Panc1 (cell line): ENCODE measurements around the gene SUDS3. TPM values are rescaled to one million over a fixed set of nuclear protein-coding genes. Genes with fewer than 3 reads are reported as not detected.

Source experiments
- ATAC-seq: fragments of 200-7000 bp; cut with Tn5 transposase; 2 replicates; pipeline ENCODE4 v1.9.1; 2020; ENCODE audit warnings: mild to moderate bottlenecking, moderate library complexity
- BruUV-seq: library from RNA; stranded (reverse); fragments of 400-500 nt; replicated peaks from 2 replicates; lab custom pipeline; 2021; lab: Mats Ljungman, UMichigan
- CTCF ChIA-PET: fragments of 300-600 bp; sonication (Branson Sonifier 250); formaldehyde crosslinking; loops from one replicate; lab custom pipeline; 2022; ENCODE audit warnings: antibody characterized with exemption; lab: Charles Lee
- POLR2A ChIA-PET: fragments of 300-600 bp; sonication (Branson Sonifier 250); formaldehyde crosslinking; loops from one replicate; lab custom pipeline; 2022; ENCODE audit warnings: antibody characterized with exemption; lab: Charles Lee
- DNase-seq: peaks from one replicate; pipeline ENCODE4 v3.0.0-alpha.2; 2010; ENCODE audit warnings: low read depth, low spot score
- H3K27ac ChIP-seq: 2 replicates; pipeline ENCODE4 v1.5.1; 2011; ENCODE audit warnings: mild to moderate bottlenecking, low read length, inconsistent platforms
- H3K27me3 ChIP-seq: fragments of 200-500 bp; sonication (Bioruptor generic); 2 replicates; pipeline ENCODE4 v1.6.0; 2014; ENCODE audit warnings: low read length, inconsistent platforms; ENCODE audit not compliant: control insufficient read depth, insufficient read depth
- H3K36me3 ChIP-seq: fragments of 200-500 bp; sonication (Bioruptor generic); 2 replicates; pipeline ENCODE4 v1.5.1; 2014; ENCODE audit warnings: inconsistent platforms, mild to moderate bottlenecking, low read length, moderate library complexity; ENCODE audit not compliant: control insufficient read depth, insufficient read depth
- H3K4me1 ChIP-seq: 2 replicates; pipeline ENCODE4 v1.5.1; 2011; ENCODE audit warnings: inconsistent platforms, mild to moderate bottlenecking, low read length, moderate library complexity; ENCODE audit not compliant: control insufficient read depth, insufficient read depth
- H3K4me3 ChIP-seq, 2 experiments: 2 replicates each; pipeline ENCODE4 v1.5.1; 2011 to 2012; ENCODE audit warnings: low read depth in 2 of 2, low read length in 2 of 2, mild to moderate bottlenecking in 2 of 2, inconsistent platforms in 1 of 2, moderate library complexity in 1 of 2
- H3K9me3 ChIP-seq: fragments of 200-500 bp; sonication (Bioruptor generic); 2 replicates; pipeline ENCODE4 v1.5.1; 2014; ENCODE audit warnings: low read depth, mild to moderate bottlenecking, inconsistent platforms, low read length, moderate library complexity; ENCODE audit not compliant: control insufficient read depth, insufficient read depth
- CTCF ChIP-seq: fragments of 450-650 bp; IDR thresholded peaks from 2 replicates; pipeline ENCODE4 v1.5.1; 2017; ENCODE audit warnings: mild to moderate bottlenecking
- POLR2AphosphoS5 ChIP-seq: IDR thresholded peaks from 2 replicates; pipeline ENCODE4 v1.6.1; 2012; ENCODE audit warnings: mild to moderate bottlenecking, low read depth, low read length, moderate library complexity
- REST ChIP-seq, 2 experiments: IDR thresholded peaks; 2 replicates each; pipeline ENCODE4 v1.6.1; 2011 to 2012; ENCODE audit warnings: low read depth in 2 of 2, control low read depth in 1 of 2, low read length in 1 of 2, mild to moderate bottlenecking in 1 of 2, moderate library complexity in 1 of 2; ENCODE audit not compliant: insufficient read depth in 1 of 2
- SIN3A ChIP-seq: IDR thresholded peaks from 2 replicates; pipeline ENCODE4 v1.6.1; 2012; ENCODE audit warnings: low read depth, mild to moderate bottlenecking, low read length, moderate library complexity, borderline replicate concordance; ENCODE audit not compliant: insufficient read depth
- TCF7L2 ChIP-seq: IDR thresholded peaks from 2 replicates; pipeline ENCODE4 v1.6.1; 2011; ENCODE audit warnings: mild to moderate bottlenecking, low read depth, low read length, inconsistent platforms
- in situ Hi-C: cut with HindIII; loops from 2 replicates; pipeline ENCODE4 v1.10.0; 2016; ENCODE audit warnings: low sequenced_read_pairs, low pct_unique_long_range_greater_than_20kb
- intact Hi-C: fragments of 100-400 bp; cut with micrococcal nuclease; formaldehyde crosslinking; loops from one replicate; pipeline ENCODE4 v1.10.0; 2022; ENCODE audit not compliant: unreplicated experiment
- total RNA-seq: library from RNA; stranded (reverse); gene quantifications from one replicate; pipeline ENCODE4 v1.2.1, GENCODE V29; 2021; ENCODE audit not compliant: unreplicated experiment

Gene SUDS3
- total RNA-seq, 1 experiment from 2014 or later, result 37.4 TPM

GRCh38 chr12:118355843-118356242, 20.5 kb upstream of the SUDS3 start:
- Histone ChIP-seq H3K27me3 (no peaks in the 10 kb centered on the region), H3K27ac (peak overlapping the region; percentile 24; the same call in 1 of the 2 replicates), H3K36me3 (no peaks in the 10 kb centered on the region), H3K9me3 (no peaks in the 10 kb centered on the region), H3K4me3 (no peak overlapping the region), H3K4me1 (peaks cover 34% of the 10 kb centered on the region)
- BruUV-seq, result no TSS peak
- ATAC-seq (no peak), DNase-seq (no peak)
- intact Hi-C loops, result no loop called here
- POLR2A ChIA-PET, result interaction anchor here (0.8 kb wide), 1 partner anchor 8 kb away, joined by 9 read pairs; no protein-coding TSS in a partner anchor
- CTCF ChIA-PET, result no interaction called here
- no peak for TF ChIP-seq REST (IDR thresholded peaks at IDR 0.05; ENCODE audit: insufficient read depth in 1 of 2, low read depth in 2 of 2, low read length in 1 of 2)
- no peak for TF ChIP-seq SIN3A
- TF ChIP-seq POLR2AphosphoS5, result no peak
- TF ChIP-seq CTCF, result no peak
- no peak for TF ChIP-seq TCF7L2
- in situ Hi-C loops, result no loop called here

GRCh38 chr12:118356809-118357256, 19.5 kb upstream of the SUDS3 start:
- POLR2A ChIA-PET, result interaction anchor here (0.8 kb wide), 1 partner anchor 9 kb away, joined by 9 read pairs; no protein-coding TSS in a partner anchor

More at GRCh38 chr12:118356809-118357256, 19.5 kb upstream of the SUDS3 start:
- no peak overlapping the region for H3K4me3 ChIP-seq
- TF ChIP-seq POLR2AphosphoS5 (no peak), REST (IDR thresholded peaks at IDR 0.05; ENCODE audit: insufficient read depth in 1 of 2, low read depth in 2 of 2, low read length in 1 of 2) (no peak), CTCF (no peak), TCF7L2 (no peak), SIN3A (no peak)
- peaks cover 39% of the 10 kb centered on the region for H3K4me1 ChIP-seq
- no peaks in the 10 kb centered on the region for H3K27me3 ChIP-seq
- ATAC-seq, result no peak
- H3K27ac ChIP-seq, result peak overlapping the region; percentile 52
- CTCF ChIA-PET, result interaction anchor here (0.6 kb wide), 1 partner anchor 246 kb away, joined by 3 read pairs; no protein-coding TSS in a partner anchor
- no peaks in the 10 kb centered on the region for H3K9me3 ChIP-seq
- in situ Hi-C loops, result no loop called here
- no peaks in the 10 kb centered on the region for H3K36me3 ChIP-seq
- DNase-seq, result no peak
- BruUV-seq, result no TSS peak
- intact Hi-C loops, result no loop called here
